Activated naive CD4-positive, alpha-beta T cell treated with anti-CD3 and anti-CD28 coated beads for 36 hours (primary cell): ENCODE data around the gene RAB10. TPM values are rescaled to one million over a fixed set of nuclear protein-coding genes. Genes with fewer than 3 reads are reported as not detected.

Experiments
- CTCF ChIA-PET: fragments of 350-600 bp; sonication (Branson Sonifier 250); formaldehyde crosslinking; loops from one replicate; lab custom pipeline; 2021; ENCODE audit warnings: antibody characterized with exemption; lab: Charles Lee
- DNase-seq: peaks from one replicate; pipeline ENCODE4 v3.0.0-alpha.2; 2020
- H3K27ac Mint-ChIP-seq: one replicate; pipeline ENCODE4 v1.8.0; 2021; ENCODE audit warnings: mild to moderate bottlenecking, mixed read lengths
- H3K27me3 Mint-ChIP-seq: one replicate; pipeline ENCODE4 v1.8.0; 2021; ENCODE audit warnings: low read depth, mixed read lengths
- H3K36me3 Mint-ChIP-seq: one replicate; pipeline ENCODE4 v1.8.0; 2021; ENCODE audit warnings: low read depth, mixed read lengths
- H3K4me1 Mint-ChIP-seq: one replicate; pipeline ENCODE4 v1.8.0; 2021; ENCODE audit warnings: low read depth, mixed read lengths
- H3K4me3 Mint-ChIP-seq: one replicate; pipeline ENCODE4 v1.8.0; 2021; ENCODE audit warnings: mild to moderate bottlenecking, moderate library complexity, mixed read lengths
- H3K9me3 Mint-ChIP-seq: one replicate; pipeline ENCODE4 v1.8.0; 2021; ENCODE audit warnings: mixed read lengths
- intact Hi-C: fragments of 100-400 bp; cut with micrococcal nuclease; formaldehyde crosslinking; loops from one replicate; pipeline ENCODE4 v1.15.1; 2023
- total RNA-seq, 2 experiments: library from RNA; stranded (reverse); gene quantifications; one replicate each; pipeline ENCODE4 v1.2.3, GENCODE V29; 2021

RAB10 gene
- total RNA-seq, 2 experiments from 2014 or later, result 84.2 to 93.0 TPM

DNA sequence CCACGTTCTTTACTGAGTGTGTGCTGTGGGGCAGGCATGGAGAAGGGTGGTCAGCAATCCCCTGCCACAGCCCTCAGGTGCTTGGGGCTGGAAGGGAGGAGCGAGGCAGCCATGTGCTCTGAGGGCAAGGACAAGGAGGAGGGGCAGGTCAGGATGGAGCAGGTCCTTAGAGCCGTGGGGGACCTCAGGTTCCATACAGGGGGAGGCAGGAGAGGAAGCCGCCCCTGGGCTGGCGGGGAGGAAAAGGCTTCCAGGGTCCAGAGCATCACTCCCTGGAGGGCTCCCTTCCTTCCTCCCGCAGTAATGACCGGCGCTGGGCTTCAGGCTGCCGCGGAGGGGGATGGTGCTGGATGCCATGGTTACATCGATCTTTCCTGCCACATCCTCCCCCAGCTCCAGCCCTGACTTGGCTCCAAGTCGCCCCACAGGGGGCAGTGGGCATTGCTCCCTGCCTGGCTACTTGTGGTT, 145.6 kb downstream of the RAB10 start:
- CTCF ChIA-PET, result no interaction called here
- Mint-ChIP-seq H3K27me3 (peaks cover 27% of the 10 kb centered on the region), H3K4me1 (peaks cover 14% of the 10 kb centered on the region), H3K9me3 (no peaks in the 10 kb centered on the region), H3K27ac (no peak overlapping the region), H3K36me3 (no peaks in the 10 kb centered on the region), H3K4me3 (peak overlapping the region; percentile 21)
- no peak for DNase-seq
- intact Hi-C loops, result no loop called here

DNA sequence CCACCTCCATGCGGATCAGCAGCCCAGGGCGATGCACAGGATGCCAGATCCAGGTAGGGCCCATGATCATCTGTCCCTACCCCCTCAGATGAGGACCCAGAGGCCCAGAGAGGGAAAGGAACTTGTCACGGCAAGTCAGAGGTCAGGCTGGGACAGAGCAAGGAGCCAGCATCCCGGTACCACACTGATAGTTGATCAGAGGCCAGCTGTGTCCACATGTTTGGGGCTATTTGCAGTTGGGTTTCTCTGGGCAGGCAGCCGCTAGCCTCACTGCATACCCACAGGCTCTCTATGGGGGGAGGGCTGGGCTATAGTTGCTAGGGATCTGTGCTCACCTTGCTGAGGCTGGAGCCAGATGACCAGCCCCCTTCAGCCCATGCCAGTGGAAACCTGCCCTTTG, 148.6 kb downstream of the RAB10 start:
- DNase-seq, result no peak
- Mint-ChIP-seq H3K4me3 (no peak overlapping the region), H3K4me1 (peaks cover 22% of the 10 kb centered on the region), H3K36me3 (no peaks in the 10 kb centered on the region), H3K9me3 (no peaks in the 10 kb centered on the region), H3K27ac (no peak overlapping the region), H3K27me3 (peaks cover 19% of the 10 kb centered on the region)
- intact Hi-C loops, result no loop called here
- CTCF ChIA-PET, result interaction anchor here (0.5 kb wide), 1 partner anchor 63 kb away, joined by 3 read pairs; no protein-coding TSS in a partner anchor

DNA sequence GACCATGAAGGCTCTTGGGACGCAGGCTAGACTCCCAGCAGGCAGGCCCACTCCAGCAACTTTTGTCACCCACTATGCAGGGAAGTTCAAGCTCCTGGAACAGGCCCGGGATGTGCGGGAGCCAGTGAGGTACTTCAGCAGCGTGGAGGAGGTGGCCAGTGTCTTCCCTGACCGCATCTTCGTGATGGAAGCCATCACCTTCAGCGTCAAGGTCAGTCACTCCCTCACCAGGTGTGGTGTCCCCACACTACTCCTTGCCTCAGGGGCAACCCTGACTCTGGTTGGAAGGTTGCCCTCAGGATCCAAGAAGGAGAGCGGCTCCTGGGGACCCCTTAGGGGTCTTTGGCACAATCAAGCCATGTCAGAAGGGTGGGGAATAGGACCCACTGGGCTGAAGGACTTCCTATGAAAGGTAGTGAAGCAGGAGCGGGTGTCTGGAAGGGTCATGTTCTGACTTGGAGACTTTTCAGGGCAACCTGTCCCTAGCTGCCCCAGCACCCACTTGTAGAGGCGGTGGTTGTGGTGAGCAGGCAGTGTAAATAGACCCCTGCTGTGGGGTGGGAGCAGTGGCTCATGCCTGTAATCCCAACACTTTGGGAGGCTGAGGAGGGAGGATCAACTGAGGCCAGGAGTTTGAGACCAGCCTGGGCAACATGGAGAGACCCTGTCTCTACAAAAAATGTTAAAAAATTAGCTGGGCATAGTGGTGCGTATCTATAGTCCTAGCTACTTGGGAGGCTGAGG, 149.2 kb downstream of the RAB10 start:
- Mint-ChIP-seq H3K9me3 (no peaks in the 10 kb centered on the region), H3K4me3 (no peak overlapping the region), H3K27ac (no peak overlapping the region), H3K36me3 (no peaks in the 10 kb centered on the region), H3K27me3 (peaks cover 19% of the 10 kb centered on the region), H3K4me1 (peaks cover 22% of the 10 kb centered on the region)
- no peak for DNase-seq
- intact Hi-C loops, result no loop called here
- CTCF ChIA-PET, result interaction anchor here (0.9 to 1.8 kb wide), 3 partner anchors 10 to 286 kb away, joined by 3 to 5 read pairs (median 3); no protein-coding TSS in a partner anchor

DNA sequence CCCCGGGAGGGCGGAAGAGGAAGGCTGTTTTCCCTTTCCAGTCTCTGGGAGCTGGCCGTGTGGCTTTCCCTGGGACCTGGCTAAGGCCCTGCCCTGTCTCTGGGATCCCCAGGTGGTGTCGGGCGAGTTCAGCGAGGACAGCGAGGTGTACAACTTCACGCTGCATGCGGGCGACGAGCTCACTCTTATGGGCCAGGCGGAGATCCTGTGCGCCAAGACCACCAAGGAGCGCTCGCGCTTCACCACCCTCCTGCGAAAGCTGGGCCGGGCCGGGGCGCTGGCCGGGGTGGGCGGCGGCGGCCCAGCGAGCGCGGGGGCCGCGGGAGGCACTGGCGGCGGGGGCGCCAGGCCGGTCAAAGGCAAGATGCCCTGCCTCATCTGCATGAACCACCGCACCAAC, 150.2 kb downstream of the RAB10 start:
- no peak for DNase-seq
- CTCF ChIA-PET, result interaction anchor here (0.9 to 1.8 kb wide), 6 partner anchors 9 to 285 kb away, joined by 3 to 7 read pairs (median 4); no protein-coding TSS in a partner anchor

DNA sequence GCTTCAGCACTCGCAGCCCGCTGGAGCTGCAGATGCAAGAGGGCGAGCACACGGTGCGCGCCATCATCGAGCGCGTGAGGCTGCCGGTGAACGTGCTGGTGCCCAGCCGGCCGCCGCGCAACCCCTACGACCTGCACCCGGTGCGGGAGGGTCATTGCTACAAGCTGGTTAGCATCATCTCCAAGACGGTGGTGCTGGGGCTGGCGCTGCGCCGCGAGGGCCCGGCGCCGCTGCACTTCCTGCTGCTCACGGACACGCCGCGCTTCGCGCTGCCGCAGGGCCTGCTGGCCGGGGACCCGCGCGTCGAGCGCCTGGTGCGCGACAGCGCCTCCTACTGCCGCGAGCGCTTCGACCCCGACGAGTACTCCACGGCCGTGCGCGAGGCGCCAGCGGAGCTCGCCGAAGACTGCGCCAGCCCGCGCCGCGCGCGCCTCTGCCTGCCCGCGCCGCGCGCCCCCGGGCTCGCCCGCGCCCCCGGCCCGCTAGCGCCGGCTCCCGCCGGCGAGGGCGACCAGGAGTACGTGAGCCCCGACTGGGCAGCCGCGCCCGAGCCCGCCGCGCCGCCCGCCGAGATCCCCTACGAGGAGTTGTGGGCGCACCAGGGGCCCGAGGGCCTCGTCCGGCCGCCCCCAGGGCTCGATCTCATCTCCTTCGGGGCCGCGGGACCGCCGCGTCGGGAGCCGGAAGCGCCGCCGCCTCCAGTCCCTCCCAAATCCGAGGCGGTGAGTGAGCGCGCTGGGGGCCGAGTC, 150.8 kb downstream of the RAB10 start:
- peak overlapping the region; percentile 72 for H3K4me3 Mint-ChIP-seq
- peak; percentile 84 for DNase-seq
- H3K36me3 Mint-ChIP-seq, result no peaks in the 10 kb centered on the region
- H3K27me3 Mint-ChIP-seq, result peaks cover 12% of the 10 kb centered on the region
- no peaks in the 10 kb centered on the region for H3K9me3 Mint-ChIP-seq
- CTCF ChIA-PET, result interaction anchor here (0.5 to 1.8 kb wide), 10 partner anchors 10 to 285 kb away, joined by 3 to 7 read pairs (median 4); no protein-coding TSS in a partner anchor
- peaks cover 17% of the 10 kb centered on the region for H3K4me1 Mint-ChIP-seq
- intact Hi-C loops, result loop anchor here (1.0 kb wide), 1 partner anchor 60 kb away; the partner anchor contains the start of genes HADHA and HADHB
- H3K27ac Mint-ChIP-seq, result no peak overlapping the region

More for the DNA sequence above, 150.2 kb downstream of the RAB10 start:
- H3K36me3 Mint-ChIP-seq, result no peaks in the 10 kb centered on the region
- H3K4me3 Mint-ChIP-seq, result peak overlapping the region; percentile 59
- H3K9me3 Mint-ChIP-seq, result no peaks in the 10 kb centered on the region
- H3K4me1 Mint-ChIP-seq, result peaks cover 20% of the 10 kb centered on the region
- no peak overlapping the region for H3K27ac Mint-ChIP-seq
- peaks cover 16% of the 10 kb centered on the region for H3K27me3 Mint-ChIP-seq
- intact Hi-C loops, result loop anchor here (1.0 kb wide), 1 partner anchor 60 kb away; the partner anchor contains the start of genes HADHA and HADHB

GRCh38 chr2:26185304-26185928, 151.5 kb downstream of the RAB10 start:
- DNase-seq, result no peak
- H3K27ac Mint-ChIP-seq, result no peak overlapping the region
- H3K9me3 Mint-ChIP-seq, result no peaks in the 10 kb centered on the region
- H3K36me3 Mint-ChIP-seq, result no peaks in the 10 kb centered on the region
- CTCF ChIA-PET, result interaction anchor here (0.5 to 1.8 kb wide), 9 partner anchors 10 to 284 kb away, joined by 3 to 7 read pairs (median 4); no protein-coding TSS in a partner anchor
- intact Hi-C loops, result no loop called here
- peaks cover 8% of the 10 kb centered on the region for H3K27me3 Mint-ChIP-seq
- peak overlapping the region; percentile 72 for H3K4me3 Mint-ChIP-seq
- peaks cover 14% of the 10 kb centered on the region for H3K4me1 Mint-ChIP-seq

GRCh38 chr2:26185954-26186770, 152.3 kb downstream of the RAB10 start:
- CTCF ChIA-PET, result no interaction called here
- H3K9me3 Mint-ChIP-seq, result no peaks in the 10 kb centered on the region
- no peak for DNase-seq
- peaks cover 14% of the 10 kb centered on the region for H3K4me1 Mint-ChIP-seq
- H3K4me3 Mint-ChIP-seq, result peak overlapping the region; percentile 72
- no peak overlapping the region for H3K27ac Mint-ChIP-seq
- H3K27me3 Mint-ChIP-seq, result peaks cover 2% of the 10 kb centered on the region
- intact Hi-C loops, result no loop called here
- H3K36me3 Mint-ChIP-seq, result no peaks in the 10 kb centered on the region

Other genes with a start within 250 kb of the RAB10 start
- 10 to 100 TPM; 25.2 to 29.1 TPM for gene ASXL2, start 155.6 kb upstream of the RAB10 start, total RNA-seq
- 1 to 10 TPM; 3.0 to 3.4 TPM for gene KIF3C, start 51.6 kb upstream of the RAB10 start, total RNA-seq
- 1 to 10 TPM; 1.1 to 1.3 TPM for gene GAREM2, start 139.0 kb downstream of the RAB10 start, total RNA-seq
- gene HADHA, start 210.5 kb downstream of the RAB10 start, total RNA-seq, result 100 to 1,000 TPM; 117 to 123 TPM
- 10 to 100 TPM; 65.1 to 67.6 TPM for gene HADHB, start 210.9 kb downstream of the RAB10 start, total RNA-seq